NB4 (cell line): ENCODE measurements around the gene VCAM1.
"Not testable (repeated sequence)": the region's sequence is repeated elsewhere in the genome, so short reads cannot be mapped to it uniquely, and the experiment has no call there.

Experiments
- DNase-seq: peaks from one replicate; pipeline ENCODE4 v3.0.0; 2010; ENCODE audit warnings: low read depth
- H3K4me3 ChIP-seq: one replicate; pipeline ENCODE4 v1.5.1; 2011; ENCODE audit warnings: mild to moderate bottlenecking, low read depth, low read length, moderate library complexity
- MYC ChIP-seq: IDR thresholded peaks from 2 replicates; pipeline ENCODE4 v1.6.1; 2011; ENCODE audit warnings: low read depth, low read length
- POLR2A ChIP-seq: IDR thresholded peaks from 2 replicates; pipeline ENCODE4 v1.6.1; 2011; ENCODE audit warnings: mild to moderate bottlenecking; ENCODE audit not compliant: insufficient read length; ENCODE audit errors: extremely low read depth
- TF ChIP-seq, protein P1 (sequence below): IDR thresholded peaks from one replicate; pipeline ENCODE4 v1.5.1; 2012; ENCODE audit warnings: low read depth, low read length
- TF ChIP-seq, protein P2 (sequence below): IDR thresholded peaks from 2 replicates; pipeline ENCODE4 v1.6.1; 2011; ENCODE audit warnings: low read depth, low read length

Gene VCAM1

DNA sequence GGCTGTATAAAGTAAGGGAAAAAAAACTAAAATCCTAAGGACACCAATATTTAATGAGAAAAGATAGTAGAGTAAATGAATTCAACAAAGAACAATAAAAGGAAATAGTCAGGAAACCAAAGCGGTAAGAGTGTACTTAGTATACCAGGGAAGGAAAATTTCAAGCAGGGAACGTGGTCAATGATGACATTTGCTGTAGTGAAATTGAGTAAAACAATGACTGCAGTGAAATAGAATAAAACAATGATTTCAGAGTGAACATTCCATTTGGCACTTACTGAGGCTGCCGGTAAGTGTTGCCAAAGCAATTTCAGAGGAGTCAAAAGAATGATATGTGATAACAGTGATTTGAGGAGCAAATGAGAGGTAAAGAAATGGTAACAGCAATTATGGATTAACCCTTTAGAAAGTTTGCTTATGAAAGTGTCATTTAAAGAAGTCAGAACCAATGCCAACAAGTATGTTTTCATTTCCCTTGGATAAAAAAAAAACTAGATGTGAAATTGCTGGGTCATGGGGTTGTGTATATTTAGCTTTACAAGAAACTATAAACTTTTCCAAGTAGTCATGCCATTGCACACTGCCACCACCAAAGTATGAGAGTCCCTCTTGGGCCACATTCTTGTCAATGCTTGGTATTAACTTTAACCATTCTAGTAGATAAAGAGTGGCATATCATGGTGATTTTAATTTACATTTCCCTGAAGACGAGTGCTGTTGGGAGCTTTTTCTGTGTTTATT lies 50.5 kb downstream of the VCAM1 start:
- DNase-seq: no peak
- H3K4me3 ChIP-seq: no peak overlapping the region
- TF ChIP-seq POLR2A: no peak
- TF ChIP-seq MYC: no peak
- TF ChIP-seq, protein P1, sequence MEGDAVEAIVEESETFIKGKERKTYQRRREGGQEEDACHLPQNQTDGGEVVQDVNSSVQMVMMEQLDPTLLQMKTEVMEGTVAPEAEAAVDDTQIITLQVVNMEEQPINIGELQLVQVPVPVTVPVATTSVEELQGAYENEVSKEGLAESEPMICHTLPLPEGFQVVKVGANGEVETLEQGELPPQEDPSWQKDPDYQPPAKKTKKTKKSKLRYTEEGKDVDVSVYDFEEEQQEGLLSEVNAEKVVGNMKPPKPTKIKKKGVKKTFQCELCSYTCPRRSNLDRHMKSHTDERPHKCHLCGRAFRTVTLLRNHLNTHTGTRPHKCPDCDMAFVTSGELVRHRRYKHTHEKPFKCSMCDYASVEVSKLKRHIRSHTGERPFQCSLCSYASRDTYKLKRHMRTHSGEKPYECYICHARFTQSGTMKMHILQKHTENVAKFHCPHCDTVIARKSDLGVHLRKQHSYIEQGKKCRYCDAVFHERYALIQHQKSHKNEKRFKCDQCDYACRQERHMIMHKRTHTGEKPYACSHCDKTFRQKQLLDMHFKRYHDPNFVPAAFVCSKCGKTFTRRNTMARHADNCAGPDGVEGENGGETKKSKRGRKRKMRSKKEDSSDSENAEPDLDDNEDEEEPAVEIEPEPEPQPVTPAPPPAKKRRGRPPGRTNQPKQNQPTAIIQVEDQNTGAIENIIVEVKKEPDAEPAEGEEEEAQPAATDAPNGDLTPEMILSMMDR: no peak

DNA sequence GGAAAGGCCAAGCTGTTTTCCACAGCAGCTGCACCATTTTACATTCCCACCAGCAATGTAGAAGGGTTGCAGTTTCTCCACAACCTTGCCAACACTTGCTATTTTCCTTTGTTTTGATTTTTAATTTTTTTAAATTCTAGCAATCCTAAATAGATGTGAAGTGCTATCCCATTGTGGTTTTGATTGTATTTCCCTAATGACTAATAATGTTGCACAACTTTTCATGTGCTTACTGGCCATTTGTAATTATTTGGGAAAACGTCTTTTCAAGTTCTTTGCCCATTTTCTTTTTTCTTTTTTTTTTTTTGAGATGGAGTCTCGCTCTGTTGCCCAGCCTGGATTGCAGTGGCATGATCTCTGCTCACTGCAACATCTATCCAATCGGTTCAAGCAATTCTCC lies 53.9 kb downstream of the VCAM1 start:
- TF ChIP-seq, protein P2, sequence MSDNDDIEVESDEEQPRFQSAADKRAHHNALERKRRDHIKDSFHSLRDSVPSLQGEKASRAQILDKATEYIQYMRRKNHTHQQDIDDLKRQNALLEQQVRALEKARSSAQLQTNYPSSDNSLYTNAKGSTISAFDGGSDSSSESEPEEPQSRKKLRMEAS: no peak
- TF ChIP-seq POLR2A (no peak), MYC (no peak)
- TF ChIP-seq, protein P1: no peak
- no peak overlapping the region for H3K4me3 ChIP-seq
- DNase-seq: no peak

DNA sequence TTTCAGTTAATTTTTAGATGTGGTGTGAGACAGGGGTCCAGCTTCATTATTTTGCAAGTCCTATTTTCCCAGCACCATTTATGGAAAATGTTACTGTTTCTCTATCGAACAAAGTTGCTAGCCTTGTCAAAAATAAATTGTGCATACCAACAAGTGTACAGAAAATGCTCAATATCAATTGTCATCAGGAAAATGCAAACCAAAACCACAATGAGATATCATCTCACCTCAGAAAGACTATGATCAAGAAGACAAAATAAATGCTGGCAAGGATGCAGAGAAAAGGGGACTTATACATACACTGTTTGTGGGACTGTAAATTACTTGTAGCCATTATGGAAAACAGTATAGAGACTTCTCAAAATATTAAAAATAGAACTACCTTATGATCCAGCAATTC lies 54.8 kb downstream of the VCAM1 start:
- H3K4me3 ChIP-seq: no peak overlapping the region
- no peak for DNase-seq
- TF ChIP-seq MYC (no peak), POLR2A (no peak)
- TF ChIP-seq, protein P2: no peak
- TF ChIP-seq, protein P1: no peak

DNA sequence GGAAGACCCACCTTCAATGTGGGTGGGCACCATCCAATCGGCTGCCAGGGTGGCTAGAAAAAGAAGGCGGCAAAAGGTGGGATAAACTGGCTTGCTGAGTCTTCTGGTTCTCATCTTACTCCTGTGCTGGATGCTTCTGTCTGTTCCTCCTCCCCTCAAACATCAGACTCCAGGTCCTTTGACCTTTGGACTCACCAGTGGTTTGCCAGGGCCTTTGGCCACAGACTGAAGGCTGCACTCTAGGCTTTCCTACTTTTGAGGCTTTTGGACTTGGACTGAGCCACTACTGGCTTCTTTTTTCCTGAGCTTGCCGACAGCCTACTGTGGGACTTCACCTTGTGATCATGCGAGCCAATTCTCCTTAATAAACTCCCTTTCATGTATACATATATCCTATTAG lies 55.9 kb downstream of the VCAM1 start:
- no peak for DNase-seq
- no peak for TF ChIP-seq MYC
- TF ChIP-seq, protein P2: no peak
- TF ChIP-seq POLR2A: no peak
- TF ChIP-seq, protein P1: no peak

DNA sequence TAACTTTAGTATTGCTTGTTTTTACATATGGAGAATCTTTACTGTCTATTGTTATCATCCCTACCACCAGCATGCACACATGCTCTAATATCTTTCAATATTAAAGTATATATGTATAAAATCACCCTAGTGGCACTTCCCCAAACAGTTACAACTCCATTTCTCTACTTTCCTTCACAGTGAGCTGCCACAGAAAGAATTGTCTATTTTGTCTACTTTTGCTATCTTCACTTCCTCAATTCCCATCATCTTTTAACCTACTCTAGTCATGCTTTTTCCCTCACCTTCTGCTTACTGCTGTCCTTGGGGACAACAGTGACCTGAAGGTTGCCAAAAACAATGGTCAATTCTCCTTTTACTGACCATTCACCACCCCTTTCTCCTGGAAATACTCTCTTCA lies 59.2 kb downstream of the VCAM1 start:
- DNase-seq: no peak
- no peak overlapping the region for H3K4me3 ChIP-seq
- TF ChIP-seq, protein P1: no peak
- no peak for TF ChIP-seq POLR2A
- TF ChIP-seq, protein P2: no peak
- no peak for TF ChIP-seq MYC

More for the DNA sequence above, 55.9 kb downstream of the VCAM1 start:
- H3K4me3 ChIP-seq: no peak overlapping the region

DNA sequence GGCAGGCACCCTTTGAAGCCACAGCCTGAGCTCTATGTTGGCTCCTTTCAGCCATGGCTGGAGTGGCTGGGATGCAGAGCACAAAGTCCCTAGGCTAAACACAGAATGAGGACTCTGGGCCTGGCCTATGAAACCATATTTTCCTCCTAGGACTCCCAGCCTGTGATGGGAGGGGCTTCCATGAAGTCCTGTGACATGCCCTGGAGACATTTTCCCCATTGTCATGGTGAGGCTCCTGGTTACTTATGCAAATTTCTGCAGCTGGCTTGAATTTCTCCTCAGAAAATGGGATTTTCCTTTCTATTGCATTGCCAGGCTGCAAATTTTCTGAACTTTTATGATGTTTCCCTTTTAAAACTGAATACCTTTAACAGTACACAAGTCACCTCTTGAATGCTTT lies 61.3 kb downstream of the VCAM1 start:
- TF ChIP-seq, protein P2: no peak
- TF ChIP-seq, protein P1: no peak
- TF ChIP-seq POLR2A (no peak), MYC (no peak)
- no peak for DNase-seq
- no peak overlapping the region for H3K4me3 ChIP-seq

DNA sequence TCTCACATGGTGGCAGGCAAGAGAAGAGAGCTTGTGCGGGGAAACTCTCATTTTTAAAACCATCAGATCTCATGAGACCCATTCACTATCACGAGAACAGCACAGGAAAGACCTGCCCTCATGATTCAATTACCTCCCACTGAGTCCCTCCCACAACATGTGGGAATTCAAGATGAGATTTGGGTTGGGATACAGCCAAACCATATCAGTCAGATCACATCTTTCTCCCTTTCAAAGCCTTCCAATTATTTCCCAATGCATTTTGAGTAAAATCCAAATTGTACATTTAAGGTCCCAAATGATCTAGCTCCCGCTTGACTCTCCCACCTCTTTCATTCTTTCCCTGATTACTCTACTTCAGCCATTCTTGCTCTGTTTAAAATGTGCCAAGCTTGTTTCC lies 62.2 kb downstream of the VCAM1 start:
- H3K4me3 ChIP-seq, DNase-seq: not testable (repeated sequence)
